H1 (cell line): ENCODE measurements around the gene P3H2. TPM values are rescaled to one million over a fixed set of nuclear protein-coding genes. Genes with fewer than 3 reads are reported as not detected.

Source experiments
- CTCF ChIA-PET: fragments of 300-600 bp; sonication (Branson Sonifier 250); formaldehyde crosslinking; loops from one replicate; lab custom pipeline; 2021; ENCODE audit not compliant: partially characterized antibody; lab: Charles Lee
- POLR2A ChIA-PET: fragments of 300-600 bp; sonication (Branson Sonifier 250); formaldehyde crosslinking; loops from one replicate; lab custom pipeline; 2021; ENCODE audit warnings: inconsistent platforms; ENCODE audit not compliant: partially characterized antibody; lab: Charles Lee
- DNase-seq, 2 experiments: peaks; one replicate each; pipeline versions ENCODE4 v3.0.0 to v3.0.0-alpha.2; 2010 to 2022; ENCODE audit warnings: low spot score in 2 of 2, low read depth in 1 of 2, mixed read lengths in 1 of 2
- FAIRE-seq: peaks from 2 replicates; lab custom pipeline; 2011; peaks lifted over from hg19 to GRCh38; lab: Jason Lieb, UNC
- H2AFZ ChIP-seq: 2 replicates; pipeline ENCODE4 v1.8.1; 2012; ENCODE audit warnings: low read length, inconsistent platforms
- H2AK5ac ChIP-seq: 2 replicates; pipeline ENCODE4 v1.6.1; 2013; ENCODE audit warnings: low read depth, low read length
- H2BK120ac ChIP-seq: replicated peaks from 2 replicates; pipeline ENCODE3; 2013; ENCODE audit warnings: low read depth, low read length, inconsistent platforms
- H2BK12ac ChIP-seq: 2 replicates; pipeline ENCODE4 v1.6.1; 2013; ENCODE audit warnings: low read depth, low read length
- H2BK15ac ChIP-seq: 2 replicates; pipeline ENCODE4 v1.6.1; 2013; ENCODE audit warnings: low read length
- H2BK20ac ChIP-seq: 2 replicates; pipeline ENCODE4 v1.6.1; 2013; ENCODE audit warnings: low read length
- H2BK5ac ChIP-seq: 2 replicates; pipeline ENCODE4 v1.6.1; 2013; ENCODE audit warnings: low read depth, low read length
- H3K14ac ChIP-seq: 2 replicates; pipeline ENCODE4 v1.6.1; 2013; ENCODE audit warnings: inconsistent platforms; ENCODE audit not compliant: insufficient read length
- H3K18ac ChIP-seq: 2 replicates; pipeline ENCODE4 v1.6.1; 2013; ENCODE audit warnings: low read length; ENCODE audit errors: extremely low read depth
- H3K23ac ChIP-seq: 2 replicates; pipeline ENCODE4 v1.6.1; 2013; ENCODE audit warnings: inconsistent platforms; ENCODE audit not compliant: insufficient read length
- H3K23me2 ChIP-seq: 2 replicates; pipeline ENCODE4 v1.6.1; 2013; ENCODE audit warnings: low read depth, low read length
- H3K27ac ChIP-seq: 2 replicates; pipeline ENCODE4 v1.6.1; 2011; ENCODE audit warnings: low read depth, low read length, inconsistent platforms
- H3K27me3 ChIP-seq, 4 experiments: replicated peaks in 1 of 4; 1 replicate in 1 of 4; 2 replicates in 3 of 4; pipeline versions ENCODE4 v1.6.1 to v1.8.1; 2011 to 2013; ENCODE audit warnings: low read length in 3 of 4, mild to moderate bottlenecking in 3 of 4, inconsistent platforms in 2 of 4, mixed read lengths in 2 of 4, moderate library complexity in 1 of 4; ENCODE audit not compliant: control insufficient read depth in 3 of 4, insufficient read depth in 3 of 4; ENCODE audit errors: extremely low read depth in 1 of 4
- H3K36me3 ChIP-seq, 4 experiments: 2 replicates each; pipeline versions ENCODE4 v1.6.1 to v1.8.1; 2011 to 2013; ENCODE audit warnings: mild to moderate bottlenecking in 4 of 4, low read length in 3 of 4, moderate library complexity in 2 of 4, control low read depth in 1 of 4, inconsistent platforms in 1 of 4; ENCODE audit not compliant: insufficient read depth in 4 of 4, control insufficient read depth in 2 of 4
- H3K4ac ChIP-seq: replicated peaks from 2 replicates; pipeline ENCODE3; 2013; ENCODE audit warnings: low read length, low read depth, mixed read lengths, inconsistent platforms; ENCODE audit not compliant: insufficient read length
- H3K4me1 ChIP-seq, 4 experiments: replicated peaks in 1 of 4; 1 replicate in 1 of 4; 2 replicates in 3 of 4; pipeline versions ENCODE4 v1.6.1 to v1.8.1; 2011 to 2013; ENCODE audit warnings: low read length in 3 of 4, inconsistent platforms in 2 of 4, mixed read lengths in 1 of 4; ENCODE audit not compliant: insufficient read depth in 4 of 4, control insufficient read depth in 3 of 4
- H3K4me2 ChIP-seq, 2 experiments: 2 replicates each; pipeline versions ENCODE4 v1.6.1 to v1.8.1; 2011 to 2013; ENCODE audit warnings: low read depth in 2 of 2, low read length in 2 of 2, control low read depth in 1 of 2, inconsistent platforms in 1 of 2, mild to moderate bottlenecking in 1 of 2; ENCODE audit not compliant: insufficient read depth in 1 of 2
- H3K4me3 ChIP-seq, 4 experiments: fragments of 200-600, 300-600 bp in 1 of 4; sonication (generic), shearing (Covaris generic), sonication (Bioruptor Twin) in 1 of 4; 2 replicates each; pipeline versions ENCODE4 v1.5.1 to v1.8.1; 2011 to 2016; ENCODE audit warnings: low read length in 4 of 4, low read depth in 3 of 4, control low read depth in 2 of 4, inconsistent platforms in 2 of 4, mild to moderate bottlenecking in 2 of 4, mixed read lengths in 1 of 4, moderate library complexity in 1 of 4; ENCODE audit not compliant: insufficient read depth in 2 of 4; ENCODE audit errors: extremely low read depth in 1 of 4
- H3K56ac ChIP-seq: replicated peaks from 2 replicates; pipeline ENCODE3; 2013; ENCODE audit warnings: low read depth, mild to moderate bottlenecking, mixed read lengths, low read length, inconsistent platforms; ENCODE audit not compliant: insufficient read length
- H3K79me1 ChIP-seq: 2 replicates; pipeline ENCODE4 v1.6.1; 2013; ENCODE audit warnings: low read depth, low read length, control low read depth
- H3K79me2 ChIP-seq, 2 experiments: 2 replicates each; pipeline versions ENCODE4 v1.6.1 to v1.8.1; 2012 to 2013; ENCODE audit warnings: low read length in 2 of 2, mild to moderate bottlenecking in 2 of 2, inconsistent platforms in 1 of 2; ENCODE audit not compliant: insufficient read depth in 2 of 2, control insufficient read depth in 1 of 2
- H3K9ac ChIP-seq, 4 experiments: replicated peaks in 1 of 4; 1 replicate in 1 of 4; 2 replicates in 3 of 4; pipeline versions ENCODE4 v1.6.1 to v1.8.1; 2011 to 2013; ENCODE audit warnings: low read depth in 3 of 4, low read length in 3 of 4, control low read depth in 2 of 4, mild to moderate bottlenecking in 2 of 4, moderate library complexity in 2 of 4, inconsistent platforms in 1 of 4; ENCODE audit errors: extremely low read depth in 1 of 4
- H3K9me3 ChIP-seq, 2 experiments: 2 replicates each; pipeline versions ENCODE4 v1.6.1 to v1.8.1; 2012 to 2013; ENCODE audit warnings: mild to moderate bottlenecking in 2 of 2, moderate library complexity in 2 of 2, control low read depth in 1 of 2, inconsistent platforms in 1 of 2, low read depth in 1 of 2, low read length in 1 of 2, mixed read lengths in 1 of 2; ENCODE audit not compliant: insufficient read depth in 2 of 2
- H4K20me1 ChIP-seq, 2 experiments: replicated peaks in 1 of 2; 2 replicates each; pipeline versions ENCODE3 to v1.8.1; 2011 to 2013; ENCODE audit warnings: inconsistent platforms in 2 of 2, low read length in 2 of 2, mild to moderate bottlenecking in 1 of 2; ENCODE audit not compliant: insufficient read depth in 2 of 2, control insufficient read depth in 1 of 2
- H4K5ac ChIP-seq: 2 replicates; pipeline ENCODE4 v1.6.1; 2013; ENCODE audit warnings: low read length, low read depth, mixed read lengths, inconsistent platforms; ENCODE audit not compliant: insufficient read length
- H4K8ac ChIP-seq: 2 replicates; pipeline ENCODE4 v1.8.0; 2013; ENCODE audit warnings: mild to moderate bottlenecking, moderate library complexity, low read length, inconsistent platforms; ENCODE audit not compliant: insufficient read depth; ENCODE audit errors: extremely low read depth
- H4K91ac ChIP-seq: replicated peaks from 2 replicates; pipeline ENCODE3; 2013; ENCODE audit warnings: low read length, mixed read lengths, inconsistent platforms; ENCODE audit not compliant: insufficient read length
- BCL11A ChIP-seq, 2 experiments: IDR thresholded peaks; one replicate each; pipeline ENCODE4 v1.6.1; 2011; ENCODE audit warnings: low read depth in 2 of 2, low read length in 2 of 2, mild to moderate bottlenecking in 2 of 2
- CBX5 ChIP-seq: fragments of 300-800, 300-1000 bp; sonication (generic); IDR thresholded peaks from 2 replicates; pipeline ENCODE4 v1.7.1; 2016; ENCODE audit warnings: antibody characterized with exemption, low read length, low read depth
- CREB1 ChIP-seq: IDR thresholded peaks from 2 replicates; pipeline ENCODE4 v1.6.1; 2012; ENCODE audit warnings: inconsistent platforms
- EP300 ChIP-seq, 2 experiments: IDR thresholded peaks; 1 replicate in 1 of 2; 2 replicates in 1 of 2; pipeline ENCODE4 v1.6.1; 2011 to 2012; ENCODE audit warnings: low read depth in 2 of 2, low read length in 2 of 2, mild to moderate bottlenecking in 2 of 2, borderline replicate concordance in 1 of 2, inconsistent platforms in 1 of 2, moderate library complexity in 1 of 2
- EZH2 ChIP-seq: fragments of 200-600 bp; sonication (generic); IDR thresholded peaks from 2 replicates; pipeline ENCODE4 v1.7.1; 2012; ENCODE audit warnings: low read depth, mild to moderate bottlenecking, moderate library complexity, low read length, inconsistent platforms; ENCODE audit not compliant: severe bottlenecking
- PHF8 ChIP-seq: fragments of 200-600 bp; sonication (generic); conservative IDR thresholded peaks from 2 replicates; pipeline ENCODE4 v1.7.1; 2012; ENCODE audit warnings: low read depth, mild to moderate bottlenecking, inconsistent platforms, low read length, moderate library complexity
- RAD21 ChIP-seq, 2 experiments: IDR thresholded peaks in 1 of 2; conservative IDR thresholded peaks in 1 of 2; 2 replicates each; pipeline ENCODE4 v1.6.1; 2011; ENCODE audit warnings: low read depth in 2 of 2, low read length in 2 of 2, improper control_type of control experiment in 1 of 2, inconsistent platforms in 1 of 2, mild to moderate bottlenecking in 1 of 2, moderate library complexity in 1 of 2
- RBBP5 ChIP-seq: IDR thresholded peaks from 2 replicates; pipeline ENCODE4 v1.7.1; 2012; ENCODE audit warnings: low read depth, mild to moderate bottlenecking, inconsistent platforms, low read length, moderate library complexity, borderline replicate concordance
- SP1 ChIP-seq: IDR thresholded peaks from 2 replicates; pipeline ENCODE4 v1.6.1; 2011; ENCODE audit warnings: low read depth, low read length
- SP4 ChIP-seq: IDR thresholded peaks from 2 replicates; pipeline ENCODE4 v1.6.1; 2012; ENCODE audit warnings: low read length, inconsistent platforms
- TAF7 ChIP-seq: optimal IDR thresholded peaks from 2 replicates; pipeline ENCODE3; 2011; ENCODE audit warnings: low read depth, mild to moderate bottlenecking, inconsistent platforms, low read length, moderate library complexity, borderline replicate concordance
- TEAD4 ChIP-seq: IDR thresholded peaks from 2 replicates; pipeline ENCODE4 v1.6.1; 2012; ENCODE audit warnings: low read depth, low read length, inconsistent platforms, mixed read lengths
- ZNF274 ChIP-seq: IDR thresholded peaks from 2 replicates; pipeline ENCODE4 v1.7.0; 2012; ENCODE audit warnings: low read length, borderline replicate concordance; ENCODE audit errors: extremely low read depth
- WGBS, 2 experiments: shearing (Covaris generic) in 1 of 2; methylation state at CpG; one replicate each; pipeline versions ENCODE4 v1.1.6 to v1.1.7; 2013 to 2015; ENCODE audit warnings: low lambda C conversion rate in 2 of 2, mixed read lengths in 2 of 2, inconsistent platforms in 1 of 2, low coverage in 1 of 2, missing lambda C conversion rate in 1 of 2; ENCODE audit not compliant: insufficient replicate concordance in 2 of 2, insufficient coverage in 1 of 2, insufficient read length in 1 of 2; ENCODE audit errors: extremely low coverage in 1 of 2, missing lambda C conversion rate in 1 of 2; 5-methylcytosine and 5-hydroxymethylcytosine counted together
- polyA plus RNA-seq, 7 experiments: library from polyadenylated mRNA; depleted of rRNA in 3 of 7; stranded (reverse) in 5 of 7; unstranded in 2 of 7; fragments of >200 nt in 5 of 7; fragments of 200-250 nt in 2 of 7; gene quantifications; 1 replicate in 5 of 7; 2 replicates in 1 of 7; 4 replicates in 1 of 7; pipeline versions ENCODE4 v1.2.1 to v1.2.3, GENCODE V29; 2011 to 2013; ENCODE audit warnings: missing spikeins in 2 of 7, mixed read lengths in 2 of 7
- total RNA-seq: library from RNA; stranded (reverse); fragmentation: NEBNext Ultra II Directional; extraction: Animal tissue kit (Norgen Biotek cat#: 25700); gene quantifications from 2 replicates; pipeline ENCODE4 v1.2.1, GENCODE V29; 2021

P3H2 gene
- total and polyA plus RNA-seq, 2 of the 8 experiments (the other 6 are each of a cell fraction or from before 2014, with no cell fraction given), result 40.5 to 60.4 TPM

GRCh38 chr3:190110826-190111225 is 9.9 kb downstream of the P3H2 start:
- H4K8ac ChIP-seq, result no peak overlapping the region
- CTCF ChIA-PET, result interaction anchor here (0.6 to 2.1 kb wide), 8 partner anchors 9 to 212 kb away, joined by 3 to 9 read pairs (median 4); partner anchors contain the start of genes CLDN1 and P3H2
- H3K27me3 ChIP-seq, result no peaks in the 10 kb centered on the region
- no peak overlapping the region for H2BK15ac ChIP-seq
- H2BK12ac ChIP-seq, result no peak overlapping the region
- H3K27ac ChIP-seq, result no peak overlapping the region
- H3K9me3 ChIP-seq, result no peaks in the 10 kb centered on the region
- H3K4me2 ChIP-seq, result no peak overlapping the region
- no peak overlapping the region for H3K4me3 ChIP-seq
- FAIRE-seq (no peak), DNase-seq (no peak)
- no peak overlapping the region for H2BK5ac ChIP-seq
- 50% methylated on average over 1 of the region's 1 CpG; no CpG with 5 or more reads in 1 of the 2 experiments for WGBS, 2 experiments
- no peak overlapping the region for H3K4ac ChIP-seq
- H2AFZ ChIP-seq, result no peak overlapping the region
- no peak overlapping the region for H2AK5ac ChIP-seq
- H2BK120ac ChIP-seq, result no peak overlapping the region
- H3K23me2 ChIP-seq, result no peaks in the 10 kb centered on the region
- H2BK20ac ChIP-seq, result no peak overlapping the region
- H4K5ac ChIP-seq, result no peak overlapping the region
- no peak overlapping the region for H3K23ac ChIP-seq
- H3K4me1 ChIP-seq, result no peaks in the 10 kb centered on the region
- H3K79me2 ChIP-seq, result peaks cover 0 to 63% of the 10 kb centered on the region in 2 experiments; a peak in 2 of 4 replicates
- H4K20me1 ChIP-seq, result no peaks in the 10 kb centered on the region
- POLR2A ChIA-PET, result interaction anchor here (1.3 kb wide), 2 partner anchors 9 to 24 kb away, joined by 3 read pairs; no protein-coding TSS in a partner anchor
- no peak overlapping the region for H3K18ac ChIP-seq
- H3K36me3 ChIP-seq, result peaks cover 0 to 5% (median 0%) of the 10 kb centered on the region in 4 experiments; a peak in 2 of 8 replicates
- no peak overlapping the region for H3K14ac ChIP-seq
- H3K79me1 ChIP-seq, result no peaks in the 10 kb centered on the region
- H3K9ac ChIP-seq, result no peak overlapping the region
- no peak overlapping the region for H3K56ac ChIP-seq
- no peak overlapping the region for H4K91ac ChIP-seq
- TF ChIP-seq SP4, result no peak
- no peak for TF ChIP-seq EZH2
- TF ChIP-seq PHF8, result no peak
- no peak for TF ChIP-seq SP1
- TF ChIP-seq ZNF274, result no peak
- TF ChIP-seq RAD21 (IDR thresholded peaks at IDR 0.05 in 1 of 2, conservative IDR thresholded peaks at IDR 0.05 in 1 of 2; ENCODE audit: low read depth in 2 of 2, low read length in 2 of 2), result no peak
- no peak for TF ChIP-seq BCL11A (IDR thresholded peaks at IDR 0.05; ENCODE audit: low read depth in 2 of 2, low read length in 2 of 2)
- no peak for TF ChIP-seq CREB1
- TF ChIP-seq RBBP5, result no peak
- TF ChIP-seq EP300 (IDR thresholded peaks at IDR 0.05; ENCODE audit: borderline replicate concordance in 1 of 2, low read depth in 2 of 2, low read length in 2 of 2), result no peak
- TF ChIP-seq CBX5, result no peak
- no peak for TF ChIP-seq TEAD4
- TF ChIP-seq TAF7, result no peak
